NCI-H460 (cell line): Measurements from ENCODE around the gene CPA1. TPM values are rescaled to one million over a fixed set of nuclear protein-coding genes. Genes with fewer than 3 reads are reported as not detected.

Experiments
- DNase-seq: peaks from one replicate; pipeline ENCODE4 v3.0.0-alpha.2; 2016; ENCODE audit warnings: low read depth; ENCODE audit errors: extremely low read depth
- polyA plus RNA-seq: library from polyadenylated mRNA; depleted of rRNA; stranded (reverse); fragments of >200 nt; gene quantifications from 2 replicates; pipeline ENCODE4 v1.2.3, GENCODE V29; 2014; cell fraction: nucleus; rRNA removed
- total RNA-seq: library from RNA; depleted of rRNA; stranded (reverse); fragments of >200 nt; shearing (Covaris generic); gene quantifications from 2 replicates; pipeline ENCODE4 v1.2.3, GENCODE V29; 2014; rRNA removed

CPA1 gene
- not detected in 2 replicates for total RNA-seq
- polyA plus RNA-seq: not detected in 2 replicates

DNA sequence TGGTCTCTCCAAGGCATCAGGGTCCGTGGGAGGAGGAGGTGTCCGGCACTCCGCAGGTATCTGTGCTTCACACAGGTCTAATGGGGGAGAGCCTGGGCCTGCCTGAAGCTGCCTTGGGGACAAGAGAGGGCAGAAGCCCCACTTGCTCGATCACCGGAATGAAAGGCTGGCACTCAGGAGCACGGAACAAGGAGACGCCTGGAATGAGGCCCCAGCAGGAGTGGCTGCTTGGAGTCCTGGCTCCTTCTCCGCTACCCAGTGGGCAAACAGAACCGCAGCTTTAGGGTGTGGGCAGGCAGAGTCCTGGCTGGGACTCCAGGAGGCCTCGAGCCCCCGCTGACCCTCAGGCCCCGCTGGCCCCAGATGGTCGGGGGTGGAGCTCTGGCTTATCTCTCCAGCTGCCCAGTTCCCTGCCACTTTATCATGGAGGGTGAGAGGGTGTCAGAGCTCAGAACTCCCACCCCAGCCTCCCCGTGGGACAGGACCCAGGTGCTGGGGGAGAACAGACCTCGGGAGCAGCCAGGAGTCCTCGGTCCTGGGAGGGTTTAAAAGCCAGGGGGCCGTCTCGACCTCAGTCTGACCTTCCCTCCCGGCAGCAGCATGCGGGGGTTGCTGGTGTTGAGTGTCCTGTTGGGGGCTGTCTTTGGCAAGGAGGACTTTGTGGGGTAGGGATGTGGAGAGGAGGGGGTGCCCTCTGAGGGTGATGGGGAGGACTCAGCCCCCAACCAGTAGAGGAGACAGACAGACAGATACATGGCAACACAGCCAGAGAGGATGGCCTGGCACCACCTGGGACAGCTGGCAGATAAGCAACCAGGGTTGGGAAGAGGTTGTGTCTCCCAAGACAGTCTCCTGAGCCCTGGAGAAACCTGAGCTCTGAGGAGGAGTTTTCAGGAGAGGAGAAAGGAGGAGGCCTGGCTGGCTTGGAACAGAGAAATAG lies at the start of gene CPA1:
TSS of gene CPA1 (plus strand) at position 574 of the 940 bp plus-strand sequence. CDS start at position 601, 27 bp downstream.
- no peak for DNase-seq

DNA sequence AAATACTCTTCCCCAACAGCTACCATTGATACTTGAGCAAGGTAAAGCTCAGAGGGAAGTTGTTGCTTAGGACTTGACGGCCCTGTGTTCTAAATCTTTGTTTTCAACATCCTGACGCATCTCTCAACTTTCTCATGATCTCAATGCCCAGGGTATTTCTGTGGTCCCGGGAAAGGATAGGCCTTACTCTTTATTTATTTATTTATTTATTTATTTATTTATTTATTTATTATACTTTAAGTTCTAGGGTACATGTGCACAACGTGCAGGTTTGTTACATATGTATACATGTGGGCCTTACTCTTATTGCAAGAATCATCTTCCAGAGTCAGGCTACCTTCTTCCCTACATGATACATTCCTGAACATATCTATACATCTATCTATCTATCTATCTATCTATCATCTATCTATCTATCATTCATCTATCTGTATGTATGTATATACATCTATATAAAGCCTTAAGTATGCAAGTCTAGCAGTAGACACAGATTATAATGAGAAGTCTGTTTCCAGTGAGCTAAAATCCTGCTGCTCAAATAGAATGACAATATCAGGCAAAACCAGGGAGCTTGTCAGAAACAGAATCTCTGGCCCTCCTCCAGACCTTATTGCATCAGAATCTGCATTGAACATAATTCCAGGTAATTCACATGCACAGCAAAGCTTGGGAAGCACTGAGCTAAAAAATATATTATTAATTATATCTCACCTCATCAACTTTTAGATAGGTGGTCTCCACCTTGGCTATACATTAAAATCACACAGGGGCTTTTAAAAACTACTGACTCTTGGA lies 47.8 kb upstream of the CPA1 start:
- no peak for DNase-seq

DNA sequence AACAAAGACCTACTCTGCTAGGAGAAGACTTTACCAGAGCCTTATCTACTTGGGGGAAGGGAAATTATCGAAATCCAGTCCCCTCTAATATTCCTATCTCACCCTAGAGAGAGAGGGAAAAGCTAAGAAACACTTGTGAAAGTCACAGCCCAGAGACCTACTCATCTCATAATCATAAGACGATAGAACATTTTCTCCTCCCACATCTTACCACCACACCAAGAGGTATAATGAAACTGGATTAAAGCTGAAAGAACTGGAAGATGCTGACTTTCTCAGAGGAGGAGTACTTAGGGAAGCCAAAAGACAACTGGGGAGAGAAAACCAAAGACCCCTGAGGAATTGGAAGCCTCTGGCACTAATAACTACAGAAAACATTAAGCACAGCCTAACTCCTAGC lies 46.5 kb upstream of the CPA1 start:
- DNase-seq: no peak

DNA sequence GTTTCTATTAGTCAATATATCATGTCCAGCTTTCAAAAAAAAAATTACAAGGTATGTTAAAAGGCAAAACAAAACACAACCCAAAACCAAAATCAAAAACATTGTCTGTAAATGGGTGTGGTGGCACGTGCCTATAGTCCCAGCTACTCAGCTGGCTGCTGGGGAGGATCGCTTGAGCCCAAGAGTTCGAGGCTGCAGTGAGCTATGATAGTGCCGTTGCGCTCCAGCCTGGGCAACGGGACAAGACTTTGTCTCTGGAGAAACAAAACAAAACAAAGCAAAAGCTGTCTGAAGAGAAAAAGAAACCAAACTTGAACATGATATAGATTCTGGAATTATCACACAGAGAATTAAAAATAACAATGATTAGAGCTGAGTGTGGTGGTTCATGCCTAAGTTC lies 46.0 kb upstream of the CPA1 start:
- DNase-seq: no peak

DNA sequence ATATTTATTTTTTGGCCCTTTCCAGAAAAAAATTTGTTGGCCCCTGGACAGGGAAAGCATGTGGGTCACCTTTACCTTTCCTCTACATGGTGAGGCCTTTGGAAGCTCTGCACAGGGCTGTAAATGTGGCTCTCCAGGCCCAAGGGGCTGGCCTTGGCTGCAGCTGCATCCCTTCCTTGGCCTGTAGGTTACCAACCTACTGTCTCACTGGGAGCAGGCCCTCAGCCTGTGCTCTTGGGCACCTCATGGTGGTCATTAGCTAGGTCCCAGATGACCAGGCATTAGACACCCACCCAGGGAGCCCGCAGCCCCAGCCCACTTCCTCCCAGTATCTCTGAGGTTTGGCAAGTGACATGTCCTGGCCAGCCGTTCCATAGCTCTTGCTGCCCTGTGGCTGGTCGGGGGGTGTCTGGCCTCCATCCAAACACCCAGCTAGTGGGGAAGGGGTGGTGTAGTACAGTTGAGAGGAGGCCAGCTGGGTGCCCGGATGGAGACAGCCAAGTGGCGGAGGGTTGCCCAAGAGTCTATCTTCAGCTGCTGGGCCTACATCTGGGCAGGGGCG lies 42.8 kb upstream of the CPA1 start:
- DNase-seq: no peak

DNA sequence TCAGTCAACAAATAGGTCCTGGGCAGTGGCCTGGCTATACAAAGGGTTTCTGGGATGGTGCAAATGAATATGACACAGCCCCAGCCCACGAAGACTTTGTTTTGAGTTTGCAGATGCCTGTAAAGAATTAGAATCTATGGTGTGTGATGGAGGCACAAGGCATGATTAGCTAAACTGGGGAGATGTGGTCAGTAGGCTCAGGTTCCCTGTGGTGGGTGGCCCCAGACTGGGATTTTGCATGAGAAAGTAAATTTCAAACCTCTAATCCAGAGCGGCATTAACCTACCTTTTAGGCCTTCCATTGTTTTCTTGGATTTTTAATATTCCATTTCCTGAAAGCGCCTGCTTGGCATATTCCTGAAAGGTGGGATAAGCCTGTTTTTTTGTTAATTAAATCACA lies 42.1 kb upstream of the CPA1 start:
- DNase-seq: no peak

DNA sequence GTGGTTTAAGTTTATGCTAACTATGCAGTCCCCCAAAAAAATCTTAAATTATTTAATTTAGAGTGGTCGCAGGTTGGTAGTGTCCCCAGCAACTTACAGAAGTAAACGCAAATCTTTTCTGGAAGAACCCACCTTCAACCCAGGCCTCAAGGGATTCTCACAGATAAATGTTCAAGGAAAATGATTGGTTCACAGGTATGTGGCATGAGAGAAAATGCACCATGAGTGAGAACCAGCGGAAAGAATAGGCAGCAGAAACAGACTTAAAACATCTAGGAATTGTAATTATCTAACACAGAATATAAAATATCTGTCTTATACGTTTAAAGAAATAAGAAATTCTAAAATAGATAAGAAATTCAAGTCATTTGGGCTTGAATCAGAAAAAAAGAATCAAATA lies 38.4 kb upstream of the CPA1 start:
- DNase-seq: no peak

DNA sequence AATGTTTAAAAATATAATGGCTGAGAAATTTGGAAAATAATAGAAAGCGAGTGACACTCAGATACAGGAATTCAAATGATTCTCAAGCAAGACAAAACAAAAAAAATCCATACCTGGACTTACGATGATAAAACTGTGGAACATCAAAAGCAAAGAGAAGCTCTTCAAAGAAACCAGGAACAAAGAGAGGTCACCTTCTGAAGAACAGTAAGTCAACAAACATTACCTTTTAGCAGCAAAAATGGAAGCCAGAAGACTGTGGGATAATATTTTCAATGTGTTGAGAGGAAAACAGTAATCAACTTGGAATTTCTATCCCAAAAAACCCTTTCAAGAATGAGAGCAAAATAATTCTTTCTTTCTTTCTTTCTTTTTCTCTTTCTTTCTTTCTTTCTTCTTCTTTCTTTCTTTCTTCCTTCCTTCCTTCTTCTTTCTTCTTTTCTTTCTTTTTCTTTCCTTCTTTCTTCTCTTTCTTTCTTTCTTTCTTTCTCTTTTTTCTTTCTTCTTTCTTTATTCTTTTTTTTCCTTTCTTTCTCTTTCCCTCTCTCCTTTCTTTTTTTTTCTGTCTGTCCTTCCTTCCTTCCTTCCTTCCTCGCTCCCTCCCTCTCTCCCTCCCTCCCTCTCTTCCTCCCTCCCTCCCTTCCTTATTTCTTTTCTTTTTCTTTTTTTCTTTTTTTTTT lies 37.5 kb upstream of the CPA1 start:
- DNase-seq: no peak

DNA sequence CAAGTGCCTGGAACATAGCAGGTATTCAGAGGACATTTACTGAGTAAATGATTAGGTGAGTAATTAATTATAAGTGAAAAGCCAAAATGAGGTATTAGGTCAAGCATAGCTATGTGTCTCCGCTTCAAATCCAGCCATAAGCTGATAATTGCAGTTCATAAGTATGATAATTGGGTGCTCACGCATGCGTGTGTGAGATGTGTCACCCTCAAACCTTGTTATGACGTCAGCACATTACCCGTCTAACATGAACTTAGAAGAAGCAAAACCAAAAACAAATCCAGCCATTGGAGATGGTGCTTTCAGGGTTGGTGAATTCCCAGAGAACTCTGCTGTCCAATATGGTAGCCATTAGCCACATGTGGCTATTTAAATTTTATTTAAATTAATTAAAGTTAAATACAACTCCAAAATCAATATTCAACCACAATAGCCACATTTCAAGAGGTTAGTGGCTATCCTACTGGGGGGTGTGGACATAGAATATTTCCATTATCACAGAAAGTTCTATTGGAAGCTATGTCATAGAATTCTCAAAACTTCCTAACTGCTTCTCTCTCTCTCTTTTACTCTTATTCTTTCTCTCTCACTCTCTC lies 35.9 kb upstream of the CPA1 start, which contains the start of gene CPA5:
TSS of gene CPA5 (plus strand) at position 546 of the 596 bp plus-strand sequence. CDS start 1,670 bp downstream, outside the sequence.
- DNase-seq: no peak

DNA sequence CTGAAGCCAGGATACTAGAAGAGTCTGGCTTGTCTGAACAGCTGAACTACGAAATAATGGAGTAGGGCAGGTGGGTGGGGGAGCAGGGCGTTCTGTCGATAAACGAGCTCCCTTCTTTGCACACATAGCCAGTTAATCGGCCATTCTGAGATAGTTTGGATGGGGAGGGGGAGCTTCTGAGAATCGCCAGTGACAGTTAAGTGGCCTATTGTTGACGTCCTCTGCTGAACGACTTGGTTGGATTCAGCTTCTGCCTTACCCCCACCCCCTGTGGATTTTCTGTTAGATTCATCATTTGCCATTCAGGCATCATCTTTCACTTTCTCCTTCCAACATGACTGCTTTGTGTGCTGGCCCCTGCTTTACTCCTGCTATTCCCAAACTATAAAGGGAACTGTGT lies 35.2 kb upstream of the CPA1 start:
- no peak for DNase-seq

DNA sequence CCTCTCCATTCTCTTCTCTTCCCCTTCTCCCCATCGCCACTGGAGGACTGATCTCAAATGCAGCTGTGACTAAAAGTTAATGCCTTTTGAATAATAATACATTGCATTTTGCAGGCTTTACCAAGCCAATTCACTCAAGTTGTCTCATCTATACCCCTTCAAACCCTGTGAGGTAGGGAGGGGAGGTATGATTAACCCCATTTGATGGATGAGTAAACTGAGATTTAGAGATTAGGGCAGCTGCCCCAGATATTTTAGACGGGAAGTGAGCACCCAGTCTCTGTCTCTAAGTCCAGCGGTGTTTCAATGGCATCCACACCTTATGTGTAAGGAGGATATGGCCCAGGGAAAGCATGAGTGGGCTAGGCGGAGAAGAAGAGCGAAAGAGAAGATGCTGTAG lies 34.6 kb upstream of the CPA1 start:
- no peak for DNase-seq

DNA sequence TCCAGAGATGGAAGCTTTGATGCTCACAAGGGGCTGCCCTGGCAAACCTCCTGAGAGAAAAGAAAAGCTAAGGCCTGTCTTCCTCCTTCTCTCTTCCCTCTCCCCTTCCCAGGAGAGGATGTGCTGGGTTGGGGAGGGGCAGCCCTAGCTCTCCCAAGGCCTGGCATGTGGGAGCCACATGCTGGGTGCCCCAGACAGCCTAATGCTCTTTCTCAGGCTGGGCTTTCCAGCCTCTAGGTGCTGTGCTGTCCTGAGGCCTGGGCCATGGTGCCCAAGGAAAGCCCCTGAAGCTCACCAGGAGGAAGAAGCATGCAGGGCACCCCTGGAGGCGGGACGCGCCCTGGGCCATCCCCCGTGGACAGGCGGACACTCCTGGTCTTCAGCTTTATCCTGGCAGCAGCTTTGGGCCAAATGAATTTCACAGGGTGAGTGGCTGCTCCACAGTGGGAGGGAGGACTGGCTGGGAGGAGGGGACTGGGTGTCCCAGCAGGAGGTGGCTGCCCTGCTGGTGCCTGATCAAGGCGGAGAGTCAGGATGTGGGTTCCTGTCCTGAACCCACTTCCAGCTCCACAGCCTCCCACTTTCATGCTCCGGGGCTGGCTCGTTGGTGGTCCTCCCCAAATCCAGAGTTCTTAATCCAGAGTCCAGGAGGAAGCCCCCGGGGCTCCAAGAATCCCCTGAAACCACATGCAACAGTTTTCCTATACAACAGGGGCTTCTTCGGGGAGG lies 34.0 kb upstream of the CPA1 start:
- DNase-seq: no peak

DNA sequence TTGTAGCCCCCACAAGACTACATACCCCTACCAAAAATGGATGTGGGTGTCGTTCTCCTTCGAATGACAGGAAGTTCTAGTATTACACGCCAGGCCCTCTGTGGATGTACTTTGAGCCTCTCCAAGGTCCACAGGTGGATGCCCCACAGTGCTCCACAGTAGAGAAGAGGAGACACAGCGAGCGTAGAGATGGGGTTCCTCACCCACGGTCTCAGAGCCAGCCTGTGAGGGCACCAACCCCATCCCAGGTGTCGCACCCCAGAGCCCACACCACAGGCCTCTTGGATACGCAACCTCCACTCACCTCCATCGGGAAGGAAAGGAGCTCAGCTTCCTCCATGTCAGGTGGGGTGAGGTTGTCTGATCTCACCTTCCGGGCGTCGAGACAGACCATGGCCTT lies 33.4 kb upstream of the CPA1 start:
- no peak for DNase-seq

DNA sequence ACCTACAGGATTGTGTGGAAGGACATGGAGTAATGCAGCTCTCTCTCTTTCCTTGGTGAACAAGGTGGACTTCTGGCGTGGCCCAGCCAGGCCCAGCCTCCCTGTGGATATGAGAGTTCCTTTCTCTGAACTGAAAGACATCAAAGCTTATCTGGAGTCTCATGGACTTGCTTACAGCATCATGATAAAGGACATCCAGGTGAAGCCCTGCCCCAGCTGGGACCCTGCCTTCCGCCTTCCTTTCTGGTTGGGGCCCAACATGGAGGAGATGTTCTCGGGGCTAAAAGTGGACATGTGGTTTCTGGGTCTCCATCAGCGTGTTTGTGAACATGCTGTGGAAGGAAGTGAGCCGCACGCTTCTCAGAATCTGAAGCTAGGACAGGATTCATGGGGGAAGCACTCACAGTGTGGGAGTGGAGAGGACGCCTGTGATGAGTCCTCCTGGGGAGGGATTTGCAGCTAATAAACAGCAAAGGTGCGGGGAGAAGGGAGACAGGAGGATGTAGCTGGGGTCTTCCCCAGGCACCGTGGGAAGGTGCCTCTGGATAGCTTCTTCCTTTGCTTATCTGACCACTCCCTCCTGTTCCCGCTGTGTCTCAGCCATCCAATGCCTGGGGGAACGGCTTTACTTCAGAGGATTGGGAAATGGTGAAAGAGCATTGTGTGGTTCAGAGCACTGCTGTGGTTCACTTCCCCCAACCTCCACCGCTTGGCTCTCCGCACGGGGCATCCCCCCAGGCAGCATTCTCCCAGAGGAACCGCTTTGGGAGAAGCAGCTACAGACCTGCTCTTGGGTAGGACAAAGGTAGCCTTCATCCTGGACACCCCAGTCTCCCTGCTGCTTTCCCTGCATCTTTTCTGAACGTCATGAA lies 30.1 kb upstream of the CPA1 start:
- DNase-seq: no peak

DNA sequence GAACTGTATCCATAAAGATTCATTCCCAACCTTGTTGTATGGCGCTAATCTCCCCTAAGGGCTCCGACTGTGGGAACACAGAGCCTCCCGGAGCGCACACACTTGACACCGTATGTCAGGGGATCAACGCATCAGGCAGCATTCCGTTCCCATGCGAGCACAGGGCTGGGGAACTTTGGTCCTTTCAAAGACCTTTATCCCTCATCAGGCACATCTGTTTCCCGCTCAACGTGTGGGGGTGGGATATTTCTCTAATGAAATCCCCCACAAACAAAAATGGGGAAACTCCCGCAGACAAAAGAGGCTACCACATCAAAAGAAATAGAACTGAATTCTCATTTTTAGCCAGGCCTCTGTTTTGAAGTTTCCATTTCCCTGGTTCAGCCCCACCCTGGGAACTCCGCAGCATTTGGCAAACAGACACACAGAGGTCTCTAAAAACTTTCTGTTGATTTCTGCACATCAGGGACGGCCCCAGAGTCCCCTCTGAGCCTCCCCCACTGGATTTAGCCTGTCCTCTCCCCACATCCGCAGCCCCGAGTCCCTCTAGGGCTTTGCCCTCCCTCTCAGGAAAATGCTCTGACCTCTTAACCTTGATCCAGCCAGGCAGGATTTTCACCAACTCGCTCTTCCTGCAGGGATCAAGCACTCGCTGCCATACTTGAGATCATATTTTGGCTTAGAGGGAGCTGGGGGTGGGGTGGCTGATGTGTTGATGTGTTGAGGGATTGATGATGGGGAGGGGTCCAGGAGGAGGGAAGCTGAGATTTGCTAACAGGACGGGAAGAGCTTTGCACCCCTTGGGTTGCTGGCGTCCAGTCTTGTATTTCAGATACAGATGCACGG lies 29.1 kb upstream of the CPA1 start:
- no peak for DNase-seq

DNA sequence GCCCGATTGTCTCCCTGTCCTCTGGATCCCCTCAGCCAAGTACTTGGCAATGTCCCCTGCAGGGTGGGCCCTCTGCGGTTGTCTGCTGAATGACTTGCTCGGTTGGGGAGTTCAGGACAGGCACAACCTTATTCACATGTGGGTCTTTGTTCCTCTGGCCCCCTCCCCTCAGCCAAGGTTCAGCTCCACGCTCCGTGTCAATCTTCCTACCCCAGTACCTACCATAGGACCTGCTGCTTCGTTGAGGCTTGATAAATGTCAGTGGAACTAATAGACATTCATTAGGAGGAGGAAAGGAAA lies 28.6 kb upstream of the CPA1 start:
- no peak for DNase-seq

DNA sequence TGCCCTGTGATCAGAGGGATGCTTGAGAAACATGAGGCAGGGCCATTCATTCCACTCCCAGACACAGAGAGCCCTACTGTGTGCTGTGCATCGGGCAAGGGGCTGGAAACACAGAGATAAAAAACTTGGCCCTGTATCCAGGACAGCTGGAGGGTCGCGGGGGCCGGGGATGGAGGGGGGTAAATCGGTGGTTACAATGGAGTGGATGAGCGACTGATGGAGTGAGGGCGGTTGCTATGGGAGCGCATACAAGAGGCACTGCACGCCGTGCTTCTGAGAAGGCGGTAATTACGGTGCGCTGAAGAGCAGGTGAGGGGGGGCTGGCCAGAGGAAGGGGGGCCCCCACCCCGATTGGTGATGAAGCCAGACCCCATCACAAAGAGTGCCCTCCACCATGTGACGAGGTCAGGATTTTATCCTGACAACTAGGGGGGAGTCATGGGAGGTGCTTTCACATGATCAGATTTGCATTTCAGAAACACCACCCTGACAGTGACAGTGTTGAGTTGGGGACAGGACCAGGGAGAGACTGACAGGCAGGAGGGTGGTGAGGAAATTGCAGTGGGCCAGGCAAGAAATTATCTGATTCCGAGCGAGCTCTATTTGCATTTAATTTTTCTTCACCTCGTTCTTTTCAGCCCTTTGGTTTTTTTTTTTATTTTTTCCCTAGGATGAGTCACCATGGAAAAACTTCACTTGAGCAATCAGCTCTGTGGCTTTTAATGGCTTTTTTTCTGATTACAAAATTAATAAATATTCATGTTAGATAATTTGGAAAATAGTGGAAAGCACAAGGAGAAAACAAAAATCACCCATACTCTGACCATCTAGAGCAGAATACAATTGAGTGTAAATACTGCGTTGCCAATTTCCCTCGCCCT lies 27.9 kb upstream of the CPA1 start:
- DNase-seq: no peak
